IMR-90 (cell line): ENCODE data around the gene TNS1. TPM values are rescaled to one million over a fixed set of nuclear protein-coding genes. Genes with fewer than 3 reads are reported as not detected.

ENCODE experiments used
- ATAC-seq: fragments of 200-7000 bp; cut with Tn5 transposase; 2 replicates; pipeline ENCODE4 v1.9.1; 2020; ENCODE audit warnings: low read depth, mild to moderate bottlenecking, moderate library complexity
- BruUV-seq: library from RNA; stranded (reverse); fragments of 400-500 nt; replicated peaks from 2 replicates; lab custom pipeline; 2021; lab: Mats Ljungman, UMichigan
- CTCF ChIA-PET: fragments of 300-600 bp; formaldehyde crosslinking; extraction: SDS; loops from one replicate; lab custom pipeline; 2021; ENCODE audit warnings: antibody characterized with exemption; lab: Yijun Ruan, JAX
- POLR2A ChIA-PET: fragments of 300-600 bp; sonication (Branson Sonifier 250); formaldehyde crosslinking; loops from one replicate; lab custom pipeline; 2022; ENCODE audit warnings: antibody characterized with exemption; ENCODE audit not compliant: unreplicated experiment; lab: Charles Lee
- DNase-seq: peaks from one replicate; pipeline ENCODE4 v3.0.0; 2013
- H2AFZ ChIP-seq: replicated peaks from 2 replicates; pipeline ENCODE3; 2013; ENCODE audit warnings: low read length, mild to moderate bottlenecking; ENCODE audit not compliant: poor library complexity
- H2AK5ac ChIP-seq: 2 replicates; pipeline ENCODE4 v1.6.1; 2013; ENCODE audit warnings: low read depth, low read length, inconsistent platforms
- H2AK9ac ChIP-seq: replicated peaks from 2 replicates; pipeline ENCODE3; 2013; ENCODE audit warnings: mild to moderate bottlenecking, low read depth, low read length, moderate library complexity; ENCODE audit not compliant: poor library complexity
- H2BK120ac ChIP-seq: 2 replicates; pipeline ENCODE4 v1.6.1; 2013; ENCODE audit warnings: low read depth, low read length, inconsistent platforms
- H2BK15ac ChIP-seq: 3 replicates; pipeline ENCODE4 v1.6.1; 2013; ENCODE audit warnings: low read depth, low read length, inconsistent platforms
- H2BK20ac ChIP-seq: 2 replicates; pipeline ENCODE4 v1.6.1; 2013; ENCODE audit warnings: low read depth, mild to moderate bottlenecking, inconsistent platforms, low read length, moderate library complexity
- H2BK5ac ChIP-seq: 2 replicates; pipeline ENCODE4 v1.6.1; 2013; ENCODE audit warnings: mild to moderate bottlenecking, low read depth, low read length, inconsistent platforms; ENCODE audit not compliant: poor library complexity, severe bottlenecking
- H3K14ac ChIP-seq: replicated peaks from 2 replicates; pipeline ENCODE4 v1.6.1; 2013; ENCODE audit warnings: low read depth, low read length, inconsistent platforms
- H3K18ac ChIP-seq: 2 replicates; pipeline ENCODE4 v1.6.1; 2013; ENCODE audit warnings: low read depth, low read length, control low read depth
- H3K23ac ChIP-seq: 2 replicates; pipeline ENCODE4 v1.6.1; 2013; ENCODE audit warnings: low read depth, low read length, inconsistent platforms
- H3K27ac ChIP-seq: 2 replicates; pipeline ENCODE4 v1.5.1; 2013; ENCODE audit warnings: mild to moderate bottlenecking, control low read depth, low read length; ENCODE audit not compliant: insufficient read depth
- H3K27me3 ChIP-seq: 2 replicates; pipeline ENCODE4 v1.6.1; 2013; ENCODE audit warnings: low read length; ENCODE audit not compliant: control insufficient read depth, insufficient read depth
- H3K36me3 ChIP-seq: 2 replicates; pipeline ENCODE4 v1.6.1; 2013; ENCODE audit warnings: low read length, mixed read lengths; ENCODE audit not compliant: control insufficient read depth, insufficient read depth
- H3K4ac ChIP-seq: 2 replicates; pipeline ENCODE4 v1.6.1; 2013; ENCODE audit warnings: low read depth, low read length, inconsistent platforms
- H3K4me1 ChIP-seq: 2 replicates; pipeline ENCODE4 v1.6.1; 2013; ENCODE audit warnings: low read length, mixed read lengths; ENCODE audit not compliant: control insufficient read depth, insufficient read depth
- H3K4me2 ChIP-seq: 2 replicates; pipeline ENCODE4 v1.6.1; 2013; ENCODE audit warnings: low read depth, mild to moderate bottlenecking, control low read depth, low read length, moderate library complexity
- H3K4me3 ChIP-seq: 2 replicates; pipeline ENCODE4 v1.5.1; 2013; ENCODE audit warnings: low read depth, mild to moderate bottlenecking, control low read depth, low read length, moderate library complexity; ENCODE audit not compliant: insufficient read depth
- H3K56ac ChIP-seq: 2 replicates; pipeline ENCODE4 v1.6.1; 2013; ENCODE audit warnings: low read length, inconsistent platforms; ENCODE audit not compliant: insufficient read depth; ENCODE audit errors: extremely low read depth
- H3K79me1 ChIP-seq, 2 experiments: 2 replicates each; pipeline ENCODE4 v1.6.1; 2013; ENCODE audit warnings: low read length in 2 of 2, inconsistent platforms in 1 of 2, low read depth in 1 of 2
- H3K9ac ChIP-seq: 2 replicates; pipeline ENCODE4 v1.6.1; 2013; ENCODE audit warnings: low read depth, low read length, control low read depth
- H3K9me1 ChIP-seq: 2 replicates; pipeline ENCODE4 v1.6.1; 2013; ENCODE audit warnings: low read length, inconsistent platforms; ENCODE audit not compliant: insufficient read depth
- H3K9me3 ChIP-seq: 2 replicates; pipeline ENCODE4 v1.6.1; 2013; ENCODE audit warnings: low read length; ENCODE audit not compliant: control insufficient read depth, insufficient read depth
- H4K20me1 ChIP-seq: 2 replicates; pipeline ENCODE4 v1.6.1; 2013; ENCODE audit warnings: low read length, inconsistent platforms; ENCODE audit not compliant: insufficient read depth
- H4K5ac ChIP-seq: 2 replicates; pipeline ENCODE4 v1.6.1; 2013; ENCODE audit warnings: mild to moderate bottlenecking, low read depth, low read length, control low read depth
- H4K8ac ChIP-seq, 2 experiments: 2 replicates each; pipeline ENCODE4 v1.6.1; 2013; ENCODE audit warnings: low read depth in 2 of 2, low read length in 2 of 2, control low read depth in 1 of 2, inconsistent platforms in 1 of 2
- H4K91ac ChIP-seq: 2 replicates; pipeline ENCODE4 v1.6.1; 2013; ENCODE audit warnings: low read depth, low read length, inconsistent platforms; ENCODE audit not compliant: insufficient read depth
- FOS ChIP-seq: fragments of 150-350 bp; IDR thresholded peaks from 2 replicates; pipeline ENCODE4 v1.6.1; 2016; ENCODE audit warnings: low read depth, low read length
- MAFK ChIP-seq: IDR thresholded peaks from 2 replicates; pipeline ENCODE4 v1.6.1; 2012; ENCODE audit warnings: low read depth, low read length, improper control_type of control experiment
- MAZ ChIP-seq: IDR thresholded peaks from 2 replicates; pipeline ENCODE4 v1.6.1; 2012; ENCODE audit warnings: low read depth, mild to moderate bottlenecking, low read length, improper control_type of control experiment, moderate library complexity, borderline replicate concordance
- NFE2L2 ChIP-seq: fragments of 150-350 bp; IDR thresholded peaks from 2 replicates; pipeline ENCODE4 v1.6.1; 2016; ENCODE audit warnings: low read depth, mild to moderate bottlenecking, low read length
- RCOR1 ChIP-seq: IDR thresholded peaks from 2 replicates; pipeline ENCODE4 v1.6.1; 2012; ENCODE audit warnings: mild to moderate bottlenecking, low read length, improper control_type of control experiment; ENCODE audit not compliant: insufficient replicate concordance
- RFX5 ChIP-seq: IDR thresholded peaks from 2 replicates; pipeline ENCODE4 v1.8.0; 2012; ENCODE audit warnings: low read depth, mild to moderate bottlenecking, low read length, moderate library complexity
- WGBS, 2 experiments: methylation state at CpG; one replicate each; pipeline versions ENCODE4 v1.1.5 to v1.1.7; 2013; ENCODE audit warnings: missing lambda C conversion rate in 2 of 2; ENCODE audit not compliant: insufficient read length in 1 of 2; ENCODE audit errors: extremely low coverage in 2 of 2; 5-methylcytosine and 5-hydroxymethylcytosine counted together
- dilution Hi-C: fragments of 300-500 bp; cut with HindIII; formaldehyde crosslinking; loops from one replicate; pipeline ENCODE4 v1.14.3; 2018; ENCODE audit warnings: low sequenced_read_pairs; ENCODE audit not compliant: unreplicated experiment
- in situ Hi-C: fragments of 300-500 bp; cut with MboI; formaldehyde crosslinking; loops from 3 replicates; pipeline ENCODE4 v1.14.3; 2019; ENCODE audit warnings: low sequenced_read_pairs, inconsistent platforms, mixed read lengths
- intact Hi-C: fragments of 100-400 bp; cut with micrococcal nuclease; formaldehyde crosslinking; loops from 2 replicates; pipeline ENCODE4 v1.10.0; 2022
- polyA plus RNA-seq, 3 experiments: library from polyadenylated mRNA; depleted of rRNA; stranded (reverse); fragments of >200 nt; gene quantifications; 2 replicates each; pipeline ENCODE4 v1.2.3, GENCODE V29; 2012; ENCODE audit warnings: low replicate concordance in 1 of 3
- total RNA-seq: library from RNA; depleted of rRNA; stranded (reverse); fragments of >200 nt; gene quantifications from 2 replicates; pipeline ENCODE4 v1.2.3, GENCODE V29; 2012

The TNS1 gene
- total and polyA plus RNA-seq, 2 of the 4 experiments (the other 2 are of a cell fraction) = 41.1 to 45.2 TPM

GRCh38 chr2:218035463-218036100, 32.8 kb upstream of the TNS1 start:
- DNase-seq = no peak
- TF ChIP-seq MAFK (no peak), RFX5 (no peak), NFE2L2 (no peak), MAZ (no peak), FOS (no peak), RCOR1 (no peak)
- H3K27me3 ChIP-seq = peaks cover 47% of the 10 kb centered on the region
- in situ Hi-C loops = loop anchor here (10.0 kb wide), 1 partner anchor 241 kb away; no protein-coding TSS in a partner anchor
- no peak overlapping the region for H2AK9ac ChIP-seq
- H3K27ac ChIP-seq = no peak overlapping the region
- intact Hi-C loops = no loop called here
- H2AK5ac ChIP-seq = no peak overlapping the region
- peaks cover 3% of the 10 kb centered on the region; the same call in 1 of the 2 replicates for H4K20me1 ChIP-seq
- H4K91ac ChIP-seq = no peak overlapping the region
- no peak for ATAC-seq
- no peak overlapping the region for H2BK15ac ChIP-seq
- H3K56ac ChIP-seq = no peak overlapping the region
- WGBS, 2 experiments = no CpG with 5 or more reads among the region's 12 CpGs
- H2BK120ac ChIP-seq = no peak overlapping the region
- H3K9me1 ChIP-seq = peaks cover 16% of the 10 kb centered on the region
- no TSS peak for BruUV-seq
- CTCF ChIA-PET = no interaction called here
- no peak overlapping the region for H2BK5ac ChIP-seq
- H3K4me2 ChIP-seq = no peak overlapping the region
- H3K79me1 ChIP-seq = no peaks in the 10 kb centered on the region
- H3K14ac ChIP-seq = no peak overlapping the region
- dilution Hi-C loops = no loop called here
- no peaks in the 10 kb centered on the region for H3K9me3 ChIP-seq
- no peak overlapping the region for H3K9ac ChIP-seq
- H2AFZ ChIP-seq = no peak overlapping the region
- POLR2A ChIA-PET = no interaction called here
- no peak overlapping the region for H4K5ac ChIP-seq
- H3K4me1 ChIP-seq = no peaks in the 10 kb centered on the region
- no peak overlapping the region for H3K18ac ChIP-seq
- no peak overlapping the region for H3K4me3 ChIP-seq
- no peak overlapping the region for H3K23ac ChIP-seq
- no peak overlapping the region for H4K8ac ChIP-seq
- no peaks in the 10 kb centered on the region for H3K36me3 ChIP-seq
- H3K4ac ChIP-seq = no peak overlapping the region
- H2BK20ac ChIP-seq = no peak overlapping the region
